HG03354 (cell line): ENCODE results near the gene RIMS3.
"Not testable (repeated sequence)": the region's sequence is repeated elsewhere in the genome, so short reads cannot be mapped to it uniquely, and the experiment has no call there.

Experiments used
- ATAC-seq: cut with Tn5 transposase; IDR thresholded peaks from one replicate; pipeline ENCODE4 v1.9.1; 2021; ENCODE audit warnings: mild to moderate bottlenecking; ENCODE audit not compliant: unreplicated experiment, poor library complexity, severe bottlenecking

The RIMS3 gene

GRCh38 chr1:40665335-40666171 is at the start of gene RIMS3:
Gene RIMS3, minus strand, starts transcription at chr1:40665682. Its CDS starts 23,757 bp downstream, at chr1:40641925.
- peak; percentile 78 for ATAC-seq

GRCh38 chr1:40712997-40713396 is 47.5 kb upstream of the RIMS3 start:
- no peak for ATAC-seq

GRCh38 chr1:40712405-40712944 is 47.0 kb upstream of the RIMS3 start:
- ATAC-seq = no peak

GRCh38 chr1:40711465-40712404 is 46.3 kb upstream of the RIMS3 start:
- no peak for ATAC-seq

- ATAC-seq = no peak
These were observed 45.3 kb upstream of the RIMS3 start for GRCh38 chr1:40710581-40711315.

GRCh38 chr1:40709802-40710278 is 44.4 kb upstream of the RIMS3 start:
- no peak for ATAC-seq

- peak; percentile 96 for ATAC-seq
These were observed 43.8 kb upstream of the RIMS3 start for GRCh38 chr1:40709100-40709801.

GRCh38 chr1:40708750-40709099 is 43.2 kb upstream of the RIMS3 start:
- peak; percentile 75 for ATAC-seq

- no peak for ATAC-seq
These were observed 41.1 kb upstream of the RIMS3 start for GRCh38 chr1:40706626-40707025.

- no peak for ATAC-seq
These were observed 39.6 kb upstream of the RIMS3 start for GRCh38 chr1:40704817-40705733.

GRCh38 chr1:40703316-40703715 is 37.8 kb upstream of the RIMS3 start:
- ATAC-seq = no peak

GRCh38 chr1:40702810-40703209 is 37.3 kb upstream of the RIMS3 start:
- not testable (repeated sequence) for ATAC-seq

- ATAC-seq = no peak
These were observed 36.2 kb upstream of the RIMS3 start for GRCh38 chr1:40701684-40702083.

GRCh38 chr1:40699787-40700186 is 34.3 kb upstream of the RIMS3 start:
- peak; percentile 83 for ATAC-seq

- no peak for ATAC-seq
These were observed 32.0 kb upstream of the RIMS3 start for GRCh38 chr1:40697436-40697835.

GRCh38 chr1:40696294-40696693 is 30.8 kb upstream of the RIMS3 start:
- ATAC-seq = no peak

GRCh38 chr1:40694353-40694874 is 28.9 kb upstream of the RIMS3 start:
- no peak for ATAC-seq

GRCh38 chr1:40693425-40693824 is 27.9 kb upstream of the RIMS3 start:
- ATAC-seq = no peak
